Right lobe of liver (tissue), 6 donors: ENCODE measurements around the gene CACNA1C. TPM values are rescaled to one million over a fixed set of nuclear protein-coding genes. Genes with fewer than 3 reads are reported as not detected.
A peak's percentile ranks its signal among the peaks of the same experiment; 100 is the strongest.

ENCODE experiments used
- ATAC-seq, 4 donors: fragments of 200-7000 bp; cut with Tn5 transposase; one replicate each; pipeline ENCODE4 v1.9.1; 2020; ENCODE audit warnings: mild to moderate bottlenecking in 4 of 4, moderate library complexity in 4 of 4
- DNase-seq, 3 donors: peaks; one replicate each; pipeline ENCODE4 v3.0.0-alpha.2; 2020
- H3K27ac ChIP-seq, 3 donors: fragments of 200-600 bp; one replicate each; pipeline ENCODE4 v1.8.0; 2022
- H3K27me3 ChIP-seq, 2 donors: fragments of 200-600 bp; one replicate each; pipeline ENCODE4 v1.8.0; 2022
- H3K36me3 ChIP-seq, 4 donors: fragments of 200-600 bp; sonication (generic) in 1 of 4; one replicate each; pipeline versions ENCODE4 v1.5.1 to v1.8.0; 2017 to 2022; ENCODE audit warnings: control low read depth in 1 of 4
- H3K4me1 ChIP-seq, 4 donors: fragments of 200-600 bp; sonication (generic) in 1 of 4; one replicate each; pipeline versions ENCODE4 v1.5.1 to v1.8.0; 2017 to 2022; ENCODE audit warnings: control low read depth in 1 of 4
- H3K4me3 ChIP-seq, 3 donors: fragments of 200-600 bp; one replicate each; pipeline ENCODE4 v1.8.0; 2022
- H3K9me3 ChIP-seq, 4 donors: fragments of 200-600 bp; sonication (generic) in 1 of 4; one replicate each; pipeline versions ENCODE4 v1.5.1 to v1.8.0; 2017 to 2022; ENCODE audit warnings: control low read depth in 1 of 4
- CTCF ChIP-seq, 4 donors: fragments of 200-600 bp in 3 of 4; fragments of 450-650 bp in 1 of 4; IDR thresholded peaks; one replicate each; pipeline versions ENCODE4 v1.5.1 to v1.8.0; 2016 to 2022; ENCODE audit warnings: antibody characterized with exemption in 4 of 4, mild to moderate bottlenecking in 2 of 4
- POLR2A ChIP-seq: fragments of 450-650 bp; IDR thresholded peaks from one replicate; pipeline ENCODE4 v1.6.1; 2017; ENCODE audit warnings: antibody characterized with exemption, mild to moderate bottlenecking
- WGBS: methylation state at CpG from one replicate; pipeline ENCODE4 v1.1.6; 2018; ENCODE audit warnings: low coverage, low lambda C conversion rate; ENCODE audit not compliant: insufficient coverage; ENCODE audit errors: missing lambda C conversion rate; 5-methylcytosine and 5-hydroxymethylcytosine counted together
- intact Hi-C, 2 donors: fragments of 100-400 bp; cut with DNase I; formaldehyde crosslinking; loops; one replicate each; pipeline versions ENCODE4 v1.11.2 to v1.14.1; 2022
- total RNA-seq, 6 experiments: library from RNA; depleted of rRNA in 2 of 6; stranded (reverse); fragments of >200 nt in 2 of 6; fragmentation: NEBNext Ultra II Directional in 3 of 6; extraction: Animal tissue kit (Norgen Biotek cat#: 25700) in 3 of 6; gene quantifications; one replicate each; pipeline versions ENCODE4 v1.1.0 to v1.2.4, GENCODE V29; 2016 to 2023
- donor health status: DM: no; HTN: yes; CAD: no.
- donor health status: DM: no; HTN: no; CAD: no.
- donor health status: DM: no; HTN: no; CAD: no.
- donor health status: DM: no; HTN: yes; CAD: no.
- donor health status: DM: no; HTN: yes; CAD: no.

Gene CACNA1C
- total RNA-seq, 6 experiments from 2014 or later: 0.18 to 1.0 (median 0.57) TPM

- intact Hi-C loops: loop anchor here in 1 of 2 donors (5.0 kb wide), 1 partner anchor 485 kb away; no protein-coding TSS in a partner anchor
- ATAC-seq (no peak), DNase-seq (no peak)
- Histone ChIP-seq H3K27me3 (no peaks in the 10 kb centered on the region), H3K9me3 (no peaks in the 10 kb centered on the region), H3K36me3 (no peaks in the 10 kb centered on the region), H3K4me1 (no peaks in the 10 kb centered on the region), H3K4me3 (no peak overlapping the region), H3K27ac (no peak overlapping the region)
- WGBS: 50% methylated on average over 1 of the region's 6 CpGs
- TF ChIP-seq POLR2A (no peak), CTCF (IDR thresholded peaks at IDR 0.05) (no peak)
Observed at GRCh38 chr12:2282318-2282717, 229.5 kb downstream of the CACNA1C start.

GRCh38 chr12:2283480-2283879 lies 230.7 kb downstream of the CACNA1C start:
- H3K27ac ChIP-seq: no peak overlapping the region
- intact Hi-C loops: loop anchor here in 1 of 2 donors (5.0 kb wide), 1 partner anchor 486 kb away; no protein-coding TSS in a partner anchor
- no peaks in the 10 kb centered on the region for H3K9me3 ChIP-seq
- no peaks in the 10 kb centered on the region for H3K36me3 ChIP-seq
- no peak for DNase-seq
- 60% methylated on average over 6 of the region's 6 CpGs for WGBS
- no peaks in the 10 kb centered on the region for H3K27me3 ChIP-seq
- ATAC-seq: no peak
- no peak overlapping the region for H3K4me3 ChIP-seq
- TF ChIP-seq CTCF (IDR thresholded peaks at IDR 0.05) (no peak), POLR2A (no peak)
- no peaks in the 10 kb centered on the region for H3K4me1 ChIP-seq

- intact Hi-C loops: loop anchor here in 1 of 2 donors (5.0 kb wide), 1 partner anchor 487 kb away; no protein-coding TSS in a partner anchor
- Histone ChIP-seq H3K4me1 (no peaks in the 10 kb centered on the region), H3K36me3 (no peaks in the 10 kb centered on the region), H3K9me3 (no peaks in the 10 kb centered on the region), H3K4me3 (no peak overlapping the region), H3K27ac (no peak overlapping the region), H3K27me3 (no peaks in the 10 kb centered on the region)
- DNase-seq: peak in 1 of 3 donors; percentile 33
- TF ChIP-seq CTCF (IDR thresholded peaks at IDR 0.05) (no peak), POLR2A (no peak)
- WGBS: 45% methylated on average over 9 of the region's 10 CpGs
- peak in 2 of 4 donors; percentile 9 to 43 for ATAC-seq
Observed at GRCh38 chr12:2283916-2284315, 231.1 kb downstream of the CACNA1C start.

GRCh38 chr12:2284321-2284813 lies 231.6 kb downstream of the CACNA1C start:
- H3K27me3 ChIP-seq: no peaks in the 10 kb centered on the region
- DNase-seq (no peak), ATAC-seq (peak in 1 of 4 donors; percentile 28)
- H3K4me3 ChIP-seq: no peak overlapping the region
- H3K36me3 ChIP-seq: no peaks in the 10 kb centered on the region
- TF ChIP-seq POLR2A (no peak), CTCF (IDR thresholded peaks at IDR 0.05) (no peak)
- WGBS: 15% methylated on average over 7 of the region's 10 CpGs
- intact Hi-C loops: loop anchor here in 1 of 2 donors (5.0 kb wide), 1 partner anchor 487 kb away; no protein-coding TSS in a partner anchor
- no peaks in the 10 kb centered on the region for H3K9me3 ChIP-seq
- H3K4me1 ChIP-seq: no peaks in the 10 kb centered on the region
- H3K27ac ChIP-seq: no peak overlapping the region
